ENCODE data around the gene TMEM170A.
A peak's percentile ranks its signal among the peaks of the same experiment; 100 is the strongest.
"Not testable (repeated sequence)": the region's sequence is repeated elsewhere in the genome, so short reads cannot be mapped to it uniquely, and the experiment has no call there.

TMEM170A gene

DNA sequence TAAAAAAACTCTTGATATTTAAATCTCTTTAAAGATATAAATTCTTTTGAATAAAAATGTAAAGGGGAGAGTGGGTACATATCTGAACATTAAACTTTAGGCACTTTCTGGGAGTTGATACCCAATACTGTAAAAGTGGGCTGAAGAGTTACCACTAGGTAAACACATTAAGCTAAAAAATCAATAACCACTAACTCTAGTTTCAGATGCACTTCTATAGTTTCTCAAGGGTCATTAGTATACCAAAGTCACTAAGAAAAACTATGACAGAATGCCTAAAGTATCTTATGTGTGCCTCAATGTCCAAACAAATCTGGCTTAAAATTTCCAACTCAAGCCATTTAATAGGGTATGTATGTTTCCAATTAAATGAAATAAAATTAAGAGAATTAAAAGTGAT, 18.1 kb downstream of the TMEM170A start:
- DNase-seq = no peak

DNA sequence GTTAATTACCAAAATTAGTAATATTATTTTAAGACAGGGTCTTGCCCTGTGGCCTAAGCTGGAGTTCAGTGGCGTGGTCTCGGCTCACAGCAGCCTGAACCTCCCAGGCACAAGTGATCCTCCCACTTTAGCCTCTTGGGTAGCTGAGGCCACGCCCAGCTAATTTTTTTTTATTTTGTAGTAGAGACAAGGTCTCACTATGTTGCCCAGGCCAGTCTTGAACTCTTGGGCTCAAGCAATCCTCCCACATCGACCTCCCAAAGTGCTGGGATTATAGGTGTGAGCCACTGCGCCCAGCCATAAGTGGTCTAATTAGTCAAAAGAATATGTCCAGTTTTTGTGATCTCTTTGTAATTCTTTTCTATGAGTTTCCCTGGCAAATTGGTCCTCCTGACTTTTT, 19.2 kb downstream of the TMEM170A start:
- no peak for DNase-seq

DNA sequence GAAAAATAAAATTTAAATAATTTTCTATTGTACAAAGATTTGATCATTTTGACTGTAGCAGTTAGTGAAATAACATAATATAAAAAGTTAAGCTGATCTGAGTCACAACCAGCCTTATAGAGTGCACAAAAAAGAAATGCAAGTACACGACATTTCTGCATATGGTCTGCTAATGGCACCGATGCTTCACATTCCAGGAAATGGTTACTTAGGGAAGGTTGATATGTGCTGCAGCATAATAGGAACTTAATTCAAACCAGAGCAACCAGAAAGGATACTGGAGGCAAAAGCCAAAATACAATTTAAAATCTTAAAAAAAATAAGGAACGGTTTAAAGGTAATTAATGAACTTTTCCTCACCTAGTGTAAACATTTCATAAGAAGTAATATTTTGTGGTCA, 21.2 kb downstream of the TMEM170A start:
- DNase-seq = peak; percentile 89

DNA sequence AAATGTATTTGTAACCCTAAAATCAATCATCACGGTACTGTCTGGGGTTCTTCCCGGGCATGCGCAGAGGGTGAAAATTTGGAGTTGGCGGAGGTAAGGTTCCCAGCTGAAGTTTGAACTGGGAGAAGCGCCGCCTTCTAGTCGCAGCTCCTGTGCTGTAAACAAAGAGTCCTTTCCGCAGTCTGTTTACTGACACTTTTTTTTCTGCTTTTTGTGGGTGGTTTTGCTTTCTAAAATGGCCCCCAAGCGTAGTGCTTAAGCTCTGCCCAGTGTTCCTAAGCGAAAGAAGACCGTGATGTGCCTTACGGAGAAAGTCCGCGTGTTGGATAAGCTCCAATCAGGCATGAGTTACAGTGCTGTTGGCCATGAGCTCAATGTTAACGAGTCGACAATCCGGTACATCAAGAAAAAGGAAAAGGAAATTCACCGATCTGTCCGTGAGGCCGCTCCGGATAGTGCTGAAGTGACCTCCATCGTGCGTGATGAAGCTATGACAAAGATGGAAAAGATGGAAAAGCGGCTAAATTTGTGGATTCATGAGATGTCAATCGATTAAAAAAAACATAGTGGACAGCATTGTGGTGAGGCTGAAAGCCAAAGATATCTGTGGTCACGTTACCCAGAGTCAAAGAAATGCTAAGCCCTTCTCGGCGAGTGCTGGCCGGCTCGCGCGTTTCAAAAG, 30.6 kb downstream of the TMEM170A start:
- peak; percentile 93 for DNase-seq

- peak; percentile 94 for DNase-seq
These were observed 31.4 kb downstream of the TMEM170A start, which contains the start of gene CFDP1 for GRCh38 chr16:75432828-75433731. Gene CFDP1, minus strand, starts transcription at chr16:75433503. Its CDS starts 151 bp downstream, at chr16:75433352.

DNA sequence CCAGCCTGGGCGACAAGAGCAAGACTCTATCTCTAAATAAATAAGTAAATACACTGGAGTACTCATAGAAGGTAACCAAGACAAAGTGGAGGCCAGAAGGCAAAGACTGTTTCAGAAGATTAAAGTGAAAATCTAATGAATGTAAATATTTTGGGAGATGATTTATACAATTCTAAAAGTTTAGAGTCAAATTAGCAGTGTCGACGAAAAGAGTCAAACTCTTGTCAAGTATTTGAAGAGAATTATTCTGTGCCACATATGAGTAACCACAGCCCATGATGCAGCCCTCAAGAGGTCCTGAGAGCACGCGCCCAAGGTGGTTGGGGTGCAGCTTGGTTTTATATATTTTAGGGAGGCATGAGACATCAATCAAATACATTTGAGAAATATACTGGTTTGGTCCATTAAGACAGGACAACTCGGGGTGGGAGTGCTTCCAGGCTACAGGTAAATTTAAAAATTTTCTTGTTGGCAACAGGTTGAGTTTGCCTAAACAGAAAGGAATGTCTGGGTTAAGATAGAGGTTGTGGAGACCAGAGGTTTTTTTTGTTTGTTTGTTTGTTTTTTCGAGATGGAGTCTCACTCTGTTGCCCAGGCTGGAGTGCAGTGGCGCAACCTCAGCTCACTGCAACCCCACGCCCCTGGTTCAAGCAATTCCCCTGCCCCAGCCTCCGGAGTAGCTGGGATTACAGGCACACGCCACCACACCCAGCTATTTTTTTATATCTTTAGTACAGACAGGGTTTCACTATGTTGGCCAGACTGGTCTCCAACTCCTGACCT, 34.7 kb downstream of the TMEM170A start:
- DNase-seq = no peak

- not testable (repeated sequence) for DNase-seq
These were observed 38.0 kb downstream of the TMEM170A start for GRCh38 chr16:75426524-75426923.

DNA sequence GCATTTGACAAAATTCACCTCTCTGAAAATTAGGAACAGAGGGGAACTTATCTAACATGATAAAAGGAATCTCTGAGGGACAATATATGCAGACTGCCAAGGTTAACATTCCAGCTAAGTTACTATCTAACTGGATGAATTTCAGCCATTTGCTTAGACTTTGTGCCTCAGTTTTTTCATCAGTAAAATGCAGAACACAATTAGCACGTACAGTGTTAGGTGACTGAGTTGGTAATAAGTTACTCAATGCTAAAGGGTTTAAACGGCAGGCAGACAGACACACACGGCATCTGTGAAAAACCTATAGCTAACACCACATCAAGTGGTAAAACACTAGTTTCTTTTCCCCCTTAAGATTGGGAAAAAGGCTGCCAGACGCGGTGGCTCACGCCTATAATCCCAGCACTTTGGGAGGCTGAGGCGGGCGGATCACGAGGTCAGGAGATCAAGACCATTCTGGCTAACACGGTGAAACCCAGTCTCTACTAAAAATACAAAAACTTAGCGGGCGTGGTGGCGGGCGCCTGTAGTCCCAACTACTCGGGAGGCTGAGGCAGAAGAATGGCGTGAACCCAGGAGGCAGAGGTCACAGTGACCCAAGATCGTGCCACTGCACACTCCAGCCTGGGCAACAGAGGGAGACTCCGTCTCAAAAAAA, 40.3 kb downstream of the TMEM170A start:
- DNase-seq = not testable (repeated sequence)

- no peak for DNase-seq
These were observed 40.8 kb downstream of the TMEM170A start for GRCh38 chr16:75423723-75424104.

DNA sequence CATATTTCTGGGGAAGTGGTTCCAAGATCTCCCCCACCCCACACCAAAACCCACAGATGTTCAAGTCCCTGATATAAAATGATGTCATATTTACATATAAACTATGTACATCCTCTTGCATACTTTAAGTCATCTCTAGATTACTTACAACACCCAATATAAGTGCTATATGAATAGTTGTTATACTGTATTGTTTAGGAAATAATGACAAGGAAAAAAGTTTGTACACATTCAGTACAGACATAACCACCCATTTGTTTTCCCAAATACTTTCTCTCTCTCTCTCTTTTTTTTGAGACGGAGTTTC, 42.7 kb downstream of the TMEM170A start:
- DNase-seq = no peak

DNA sequence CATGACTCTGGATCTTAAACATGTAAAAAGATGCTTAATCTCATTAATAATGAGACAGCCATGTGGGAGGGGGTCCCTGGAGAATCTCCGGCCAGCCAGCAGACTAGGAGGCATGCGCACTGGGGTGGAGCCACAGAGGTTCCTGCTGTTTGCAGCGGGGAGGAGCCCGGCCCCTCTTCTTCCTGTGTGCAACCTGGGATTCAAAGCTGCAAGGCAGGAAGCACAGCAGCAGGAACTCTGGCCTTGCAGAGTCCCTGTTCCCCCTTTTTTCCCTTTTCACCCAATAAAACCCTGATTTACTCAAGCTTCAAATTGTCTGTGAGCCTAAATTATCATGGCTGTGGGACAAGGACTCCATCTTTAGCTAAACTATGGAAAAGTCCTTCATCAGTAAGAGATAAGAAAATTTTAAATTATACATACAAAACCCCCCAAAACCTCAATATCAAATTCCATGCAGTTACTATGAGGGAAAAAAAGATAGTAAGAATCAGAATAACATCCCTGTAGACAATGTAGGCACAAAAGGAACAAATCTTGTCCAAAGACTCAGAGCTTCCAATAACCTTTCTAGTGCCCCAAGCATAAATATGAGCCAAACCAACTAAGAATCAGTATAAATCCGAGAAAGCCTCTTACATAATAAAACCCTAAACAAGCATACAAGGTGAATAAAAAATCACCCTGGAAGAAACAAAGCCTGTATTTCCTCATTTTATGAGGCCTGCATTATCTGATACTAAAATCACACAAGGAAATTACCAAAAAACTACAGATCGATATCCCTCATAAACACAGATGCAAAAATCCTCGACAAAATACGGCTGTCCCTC, 43.3 kb downstream of the TMEM170A start:
- peak; percentile 76 for DNase-seq

DNA sequence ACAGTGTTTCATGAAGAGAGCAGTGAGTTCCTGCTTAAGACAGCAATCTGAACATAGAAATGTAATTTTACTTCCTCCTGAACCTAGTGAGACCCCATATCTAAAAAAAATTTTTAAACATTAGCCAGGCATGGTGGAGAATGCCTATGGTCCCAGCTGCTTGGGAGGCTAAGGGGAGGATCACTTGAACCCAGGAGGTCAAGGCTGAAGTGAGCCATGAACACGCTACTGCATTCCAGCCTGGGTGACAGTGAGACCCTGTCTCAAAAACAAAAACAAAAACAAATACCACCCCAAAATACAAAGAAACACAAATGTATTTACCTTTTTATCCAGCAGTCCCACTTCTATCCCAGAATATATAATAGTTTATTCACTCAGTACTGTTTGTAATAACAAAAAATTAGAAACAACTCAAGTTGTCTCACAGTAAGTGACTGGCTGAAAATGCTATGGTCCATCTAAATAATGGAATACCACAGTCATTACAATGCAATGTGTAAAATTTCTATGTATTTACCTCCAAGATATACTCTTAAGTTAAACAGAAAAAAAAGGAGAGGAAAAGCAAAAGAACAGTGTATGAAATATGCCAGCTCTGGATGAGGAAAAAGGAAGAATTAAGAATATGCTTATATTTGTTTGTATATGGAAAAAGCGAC, 47.5 kb downstream of the TMEM170A start:
- DNase-seq = no peak

GRCh38 chr16:75415169-75415905, 49.2 kb downstream of the TMEM170A start:
- DNase-seq = no peak

DNA sequence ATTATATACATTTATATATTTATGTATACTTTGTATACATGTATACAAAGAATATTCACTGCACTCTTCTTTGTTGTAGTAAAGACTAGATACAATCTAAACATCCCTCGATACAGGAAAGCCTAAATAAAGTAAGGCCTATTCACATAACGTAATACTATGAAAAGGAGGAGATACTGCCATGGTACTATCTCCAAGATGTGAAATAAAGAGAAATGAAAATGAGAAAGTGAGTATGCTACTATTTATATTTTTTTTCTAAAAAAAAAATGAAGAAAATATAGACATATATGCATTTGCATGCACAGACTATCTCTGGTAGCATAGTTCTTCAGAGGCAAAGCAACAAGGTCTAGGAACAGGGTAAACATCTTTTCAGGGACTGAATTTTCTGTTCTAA, 50.5 kb downstream of the TMEM170A start:
- DNase-seq = no peak

- no peak for DNase-seq
These were observed 57.5 kb downstream of the TMEM170A start for GRCh38 chr16:75406943-75407342.

DNA sequence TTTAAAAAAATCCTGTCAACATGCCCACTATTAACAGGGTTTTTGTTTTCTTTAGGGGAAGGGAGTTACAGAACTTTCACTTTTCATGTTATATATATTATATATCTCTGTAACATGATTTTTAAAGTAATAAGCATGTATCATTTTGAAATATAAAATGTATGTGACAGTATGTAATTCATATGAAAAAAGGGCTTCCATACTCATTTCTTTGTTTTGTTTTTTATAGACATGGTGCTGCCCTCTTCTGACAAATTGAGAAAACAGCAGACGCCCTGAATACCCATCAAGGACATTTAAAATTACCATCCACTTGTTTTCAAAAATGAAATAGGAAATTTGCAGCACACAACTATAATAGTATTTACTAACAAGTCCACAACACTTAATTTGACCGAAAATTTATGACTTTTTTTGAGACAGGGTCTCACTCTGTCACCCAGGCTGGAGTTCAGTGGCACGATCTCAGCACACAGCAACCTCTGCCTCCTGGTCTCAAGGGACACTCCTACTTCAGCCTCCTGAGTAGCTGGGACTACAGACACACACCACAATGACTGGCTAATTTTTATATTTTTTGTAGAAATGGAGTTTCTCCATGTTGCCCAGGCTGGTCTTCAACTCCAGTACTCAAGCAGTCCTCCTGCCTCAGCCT, 61.5 kb downstream of the TMEM170A start:
- peak; percentile 57 for DNase-seq

DNA sequence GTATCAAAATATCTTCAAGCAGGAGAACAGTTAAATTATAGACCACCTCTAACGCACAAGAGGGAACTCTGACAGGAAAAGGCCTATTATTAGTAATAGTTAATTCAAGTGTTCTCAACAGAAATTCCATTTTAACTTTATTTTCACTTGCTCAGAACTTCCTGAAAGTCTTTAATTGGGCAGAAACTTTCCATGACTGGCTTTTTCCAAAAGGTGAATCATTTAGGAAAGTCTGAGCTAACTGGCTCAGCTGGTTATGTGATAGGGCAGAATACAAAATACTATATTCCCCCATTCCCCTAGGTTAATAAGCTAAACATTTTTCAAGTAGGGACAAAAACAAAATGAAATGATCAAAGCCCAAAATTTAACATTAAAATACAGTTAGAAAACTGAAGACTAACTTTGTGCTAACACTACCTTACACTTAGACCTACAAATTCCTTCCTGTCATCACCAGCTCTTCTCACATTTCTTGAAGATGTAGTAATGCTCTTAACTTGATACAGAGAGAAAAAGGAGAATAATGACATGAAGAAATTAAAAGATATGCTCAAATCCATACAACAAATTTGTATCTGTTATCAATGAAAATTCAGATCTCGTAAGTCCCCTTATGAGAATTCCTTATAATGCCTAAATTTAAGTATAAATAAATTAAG, 62.2 kb downstream of the TMEM170A start:
- peak; percentile 78 for DNase-seq

- DNase-seq = no peak
These were observed 62.8 kb downstream of the TMEM170A start for GRCh38 chr16:75401691-75402090.

- peak; percentile 18 for DNase-seq
These were observed 66.2 kb downstream of the TMEM170A start for GRCh38 chr16:75398333-75398732.

DNA sequence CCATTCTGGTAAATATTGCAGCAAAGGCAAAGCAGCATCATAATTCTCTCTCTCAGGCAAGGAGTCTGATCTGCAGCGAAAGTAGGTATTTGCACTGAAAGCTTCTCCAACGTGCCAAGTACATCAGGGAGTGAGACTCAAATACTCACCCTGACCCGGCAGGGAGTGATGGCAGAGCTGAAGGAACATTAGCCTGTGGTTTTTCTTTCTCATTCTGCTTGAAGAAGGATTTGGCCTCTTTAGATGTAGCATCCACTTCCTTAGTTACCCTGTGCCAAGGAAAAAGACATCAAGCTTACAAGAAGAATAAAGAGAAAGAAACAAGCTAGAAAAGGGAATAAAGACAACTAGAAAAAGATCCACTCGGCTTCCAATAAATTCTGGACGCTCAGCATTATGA, 69.5 kb downstream of the TMEM170A start:
- no peak for DNase-seq

Data from fibroblast of upper back skin (primary cell).